Left lung (tissue), 10 donors: ENCODE measurements around the gene RNF112. TPM values are rescaled to one million over a fixed set of nuclear protein-coding genes. Genes with fewer than 3 reads are reported as not detected.
"Not testable (repeated sequence)": the region's sequence is repeated elsewhere in the genome, so short reads cannot be mapped to it uniquely, and the experiment has no call there.

Source experiments
- ATAC-seq: fragments of 200-7000 bp; cut with Tn5 transposase; one replicate; pipeline ENCODE4 v1.9.1; 2020; ENCODE audit warnings: moderate library complexity
- DNase-seq, 4 donors: peaks; one replicate each; pipeline ENCODE4 v3.0.0-alpha.2; 2013 to 2020
- H3K27ac ChIP-seq, 2 donors: fragments of 200-600 bp; sonication (generic) in 1 of 2; one replicate each; pipeline versions ENCODE4 v1.5.0 to v1.8.0; 2020 to 2021
- H3K27me3 ChIP-seq, 2 donors: fragments of 200-600 bp; sonication (generic) in 1 of 2; one replicate each; pipeline versions ENCODE4 v1.5.0 to v1.8.0; 2020 to 2021
- H3K36me3 ChIP-seq, 2 donors: fragments of 200-600 bp; sonication (generic) in 1 of 2; one replicate each; pipeline versions ENCODE4 v1.5.0 to v1.8.0; 2020 to 2021
- H3K4me1 ChIP-seq, 2 donors: fragments of 200-600 bp; one replicate each; pipeline ENCODE4 v1.8.0; 2021
- H3K4me3 ChIP-seq, 2 donors: fragments of 200-600 bp; sonication (generic) in 1 of 2; one replicate each; pipeline versions ENCODE4 v1.5.0 to v1.8.0; 2020 to 2021; ENCODE audit warnings: mild to moderate bottlenecking in 1 of 2
- H3K9me3 ChIP-seq, 2 donors: fragments of 200-600 bp; sonication (generic) in 1 of 2; one replicate each; pipeline versions ENCODE4 v1.5.0 to v1.8.0; 2020 to 2021
- CTCF ChIP-seq, 2 donors: fragments of 200-600 bp; sonication (generic) in 1 of 2; IDR thresholded peaks; one replicate each; pipeline versions ENCODE4 v1.5.0 to v1.8.0; 2021; ENCODE audit warnings: antibody characterized with exemption in 2 of 2
- intact Hi-C, 2 donors: fragments of 100-400 bp; cut with DNase I; formaldehyde crosslinking; loops; one replicate each; pipeline versions ENCODE4 v1.11.2 to v1.14.2; 2022
- polyA plus RNA-seq, 6 donors: library from polyadenylated mRNA; unstranded; fragments of 120-200 nt; gene quantifications; one replicate each; pipeline ENCODE4 v1.2.1, GENCODE V29; 2013; ENCODE audit not compliant: insufficient read length in 6 of 6
- total RNA-seq, 2 donors: library from RNA; stranded (reverse); fragmentation: NEBNext Ultra II Directional; extraction: Animal tissue kit (Norgen Biotek cat#: 25700); gene quantifications; one replicate each; pipeline ENCODE4 v1.2.1, GENCODE V29; 2021
- donor health status: DM: no; HTN: yes; CAD: no.
- donor health status: DM: no; HTN: no; CAD: no.

RNF112 gene
- total and polyA plus RNA-seq, 8 donors = 2.1 to 5.0 (median 3.6) TPM

DNA sequence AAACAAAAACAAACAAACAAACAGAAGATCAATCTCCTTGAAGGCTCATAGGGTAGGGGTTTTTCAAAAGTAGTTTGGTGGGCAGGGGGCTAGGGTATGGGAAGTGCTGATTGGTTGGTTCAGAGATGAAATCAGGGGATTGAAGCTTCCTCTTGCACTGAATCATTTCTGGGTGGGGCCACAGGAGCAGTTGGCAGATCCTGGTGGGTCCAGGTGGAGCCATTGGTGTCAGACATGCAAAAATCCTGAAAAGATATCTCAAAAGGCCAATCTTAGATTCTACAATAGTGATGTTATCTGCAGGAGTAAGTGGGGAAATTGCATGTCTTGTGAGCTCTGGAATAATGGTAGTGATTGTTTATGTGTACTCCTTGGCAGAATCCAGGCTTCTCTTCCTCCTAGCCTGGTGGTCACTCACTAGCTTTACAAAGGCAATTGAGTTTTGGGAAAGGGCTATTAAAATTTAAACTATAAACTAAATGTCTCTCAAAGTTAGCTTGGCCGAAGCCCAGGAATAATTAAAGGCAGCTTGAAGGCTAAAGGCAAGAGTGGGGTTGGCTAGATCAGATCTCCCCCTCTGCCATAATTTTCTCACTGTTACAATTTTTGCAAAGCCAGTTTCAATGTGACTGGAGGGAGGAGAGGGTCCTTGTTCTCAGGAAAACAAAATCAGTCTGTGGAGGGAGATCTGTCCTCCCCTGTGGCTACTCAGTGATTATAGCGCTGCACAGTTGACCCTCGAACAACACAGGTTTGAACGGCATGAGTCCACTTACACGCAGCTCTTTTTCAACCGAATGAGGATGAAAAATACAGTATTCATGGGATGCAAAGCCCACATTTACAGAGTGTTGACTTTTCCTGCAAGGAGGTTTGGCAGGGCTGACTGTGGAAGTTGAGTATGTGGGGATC is 45.2 kb downstream of the RNF112 start:
- no peak for ATAC-seq
- intact Hi-C loops = no loop called here

GRCh38 chr17:19457046-19457445 is 46.0 kb downstream of the RNF112 start:
- intact Hi-C loops = no loop called here
- ATAC-seq = no peak

More for the DNA sequence above, 45.2 kb downstream of the RNF112 start:
- Histone ChIP-seq H3K9me3 (no peaks in the 10 kb centered on the region), H3K27me3 (peaks cover 0 to 12% of the 10 kb centered on the region in 2 donors), H3K27ac (no peak overlapping the region), H3K36me3 (no peaks in the 10 kb centered on the region), H3K4me1 (no peaks in the 10 kb centered on the region), H3K4me3 (no peak overlapping the region)
- no peak for TF ChIP-seq CTCF (IDR thresholded peaks at IDR 0.05)
- no peak for DNase-seq

DNA sequence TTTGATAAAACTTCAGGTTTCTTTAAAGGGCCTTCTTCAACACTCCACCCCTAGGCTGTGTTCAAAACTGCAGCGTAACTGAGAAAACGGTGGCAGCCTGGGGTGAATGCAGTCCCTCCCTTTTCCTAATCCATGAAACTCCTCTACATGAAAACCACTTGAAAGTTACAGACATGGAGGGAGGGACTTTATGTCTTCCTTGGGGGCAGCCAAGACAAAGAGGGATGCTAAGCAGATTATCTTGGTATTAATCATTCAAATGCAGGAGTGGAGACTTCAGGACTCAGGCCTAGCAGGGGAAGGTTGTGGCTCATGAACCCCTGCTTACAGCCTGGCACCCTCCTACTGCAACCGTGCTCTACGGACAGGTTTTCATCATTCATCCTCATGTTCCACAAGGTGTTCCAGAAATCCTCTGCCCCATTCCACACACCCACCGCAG is 46.8 kb downstream of the RNF112 start:
- ATAC-seq = no peak

More at GRCh38 chr17:19457046-19457445, 46.0 kb downstream of the RNF112 start:
- Histone ChIP-seq H3K4me3 (no peak overlapping the region), H3K9me3 (no peaks in the 10 kb centered on the region), H3K36me3 (no peaks in the 10 kb centered on the region), H3K27ac (no peak overlapping the region), H3K4me1 (no peaks in the 10 kb centered on the region), H3K27me3 (peaks cover 0 to 12% of the 10 kb centered on the region in 2 donors)
- TF ChIP-seq CTCF (IDR thresholded peaks at IDR 0.05) = no peak
- no peak for DNase-seq

GRCh38 chr17:19458481-19458880 is 47.4 kb downstream of the RNF112 start:
- H3K27me3 ChIP-seq, ATAC-seq, H3K27ac ChIP-seq, H3K36me3 ChIP-seq, DNase-seq, H3K4me1 ChIP-seq, H3K4me3 ChIP-seq, intact Hi-C loops, H3K9me3 ChIP-seq: not testable (repeated sequence)

More for the DNA sequence above, 46.8 kb downstream of the RNF112 start:
- Histone ChIP-seq H3K27ac (no peak overlapping the region), H3K4me3 (no peak overlapping the region), H3K36me3 (no peaks in the 10 kb centered on the region), H3K27me3 (peaks cover 0 to 12% of the 10 kb centered on the region in 2 donors), H3K9me3 (no peaks in the 10 kb centered on the region), H3K4me1 (no peaks in the 10 kb centered on the region)
- DNase-seq = peak in 1 of 4 donors; percentile 13
- no peak for TF ChIP-seq CTCF (IDR thresholded peaks at IDR 0.05)
- intact Hi-C loops = no loop called here

GRCh38 chr17:19459018-19459655 is 48.1 kb downstream of the RNF112 start:
- H3K27me3 ChIP-seq, ATAC-seq, H3K4me3 ChIP-seq, DNase-seq, H3K36me3 ChIP-seq, intact Hi-C loops, H3K4me1 ChIP-seq, H3K27ac ChIP-seq, H3K9me3 ChIP-seq: not testable (repeated sequence)

GRCh38 chr17:19460700-19461099 is 49.7 kb downstream of the RNF112 start:
- ATAC-seq (no peak), DNase-seq (no peak)
- no peak overlapping the region for H3K4me3 ChIP-seq
- no peaks in the 10 kb centered on the region for H3K36me3 ChIP-seq
- intact Hi-C loops = no loop called here
- peaks cover 6 to 15% of the 10 kb centered on the region in 2 donors for H3K4me1 ChIP-seq
- no peak overlapping the region for H3K27ac ChIP-seq
- no peaks in the 10 kb centered on the region for H3K9me3 ChIP-seq
- H3K27me3 ChIP-seq = no peaks in the 10 kb centered on the region
- TF ChIP-seq CTCF (IDR thresholded peaks at IDR 0.05) = no peak
